ENCODE data around the gene NCOA6.

The NCOA6 gene

GRCh38 chr20:34689486-34689885 is 136.0 kb downstream of the NCOA6 start:
- H3K4me3 ChIP-seq (ENCODE audit: low read depth, low read length), result no peak overlapping the region
- DNase-seq (ENCODE audit: low read depth), result no peak
- no peak for TF ChIP-seq CTCF (IDR thresholded peaks at IDR 0.05; ENCODE audit: control insufficient read depth, extremely low read depth, insufficient read depth)

GRCh38 chr20:34683667-34684066 is 141.8 kb downstream of the NCOA6 start:
- DNase-seq (ENCODE audit: low read depth), result no peak
- no peak for TF ChIP-seq CTCF (IDR thresholded peaks at IDR 0.05; ENCODE audit: control insufficient read depth, extremely low read depth, insufficient read depth)
- H3K4me3 ChIP-seq (ENCODE audit: low read depth, low read length), result no peak overlapping the region

GRCh38 chr20:34680586-34681175 is 144.8 kb downstream of the NCOA6 start:
- DNase-seq (ENCODE audit: low read depth), result no peak

GRCh38 chr20:34676642-34677373 is 148.6 kb downstream of the NCOA6 start, which contains the start of gene PIGU:
Gene PIGU (minus strand): TSS chr20:34677092. CDS start chr20:34677085, 7 bp downstream.
- DNase-seq (ENCODE audit: low read depth), result peak; percentile 88
- TF ChIP-seq CTCF (IDR thresholded peaks at IDR 0.05; ENCODE audit: control insufficient read depth, extremely low read depth, insufficient read depth), result peak; percentile 16; the same call in 1 of the 2 replicates
- H3K4me3 ChIP-seq (ENCODE audit: low read depth, low read length), result peak within 1 kb of the TSS; percentile 80

More at GRCh38 chr20:34680586-34681175, 144.8 kb downstream of the NCOA6 start:
- no peak for TF ChIP-seq CTCF (IDR thresholded peaks at IDR 0.05; ENCODE audit: control insufficient read depth, extremely low read depth, insufficient read depth)
- no peak overlapping the region for H3K4me3 ChIP-seq (ENCODE audit: low read depth, low read length)

- DNase-seq (ENCODE audit: low read depth), result no peak
These were observed 149.3 kb downstream of the NCOA6 start for GRCh38 chr20:34675993-34676641.

GRCh38 chr20:34675561-34675960 is 149.9 kb downstream of the NCOA6 start:
- no peak for TF ChIP-seq CTCF (IDR thresholded peaks at IDR 0.05; ENCODE audit: control insufficient read depth, extremely low read depth, insufficient read depth)
- peak overlapping the region; percentile 80 for H3K4me3 ChIP-seq (ENCODE audit: low read depth, low read length)
- no peak for DNase-seq (ENCODE audit: low read depth)

More at GRCh38 chr20:34675993-34676641, 149.3 kb downstream of the NCOA6 start:
- peak overlapping the region; percentile 80 for H3K4me3 ChIP-seq (ENCODE audit: low read depth, low read length)
- no peak for TF ChIP-seq CTCF (IDR thresholded peaks at IDR 0.05; ENCODE audit: control insufficient read depth, extremely low read depth, insufficient read depth)

Measured in LNCaP clone FGC (cell line).